ENCODE results near the gene ABCA10.
"Not testable (repeated sequence)": the region's sequence is repeated elsewhere in the genome, so short reads cannot be mapped to it uniquely, and the experiment has no call there.

Gene ABCA10, protein sequence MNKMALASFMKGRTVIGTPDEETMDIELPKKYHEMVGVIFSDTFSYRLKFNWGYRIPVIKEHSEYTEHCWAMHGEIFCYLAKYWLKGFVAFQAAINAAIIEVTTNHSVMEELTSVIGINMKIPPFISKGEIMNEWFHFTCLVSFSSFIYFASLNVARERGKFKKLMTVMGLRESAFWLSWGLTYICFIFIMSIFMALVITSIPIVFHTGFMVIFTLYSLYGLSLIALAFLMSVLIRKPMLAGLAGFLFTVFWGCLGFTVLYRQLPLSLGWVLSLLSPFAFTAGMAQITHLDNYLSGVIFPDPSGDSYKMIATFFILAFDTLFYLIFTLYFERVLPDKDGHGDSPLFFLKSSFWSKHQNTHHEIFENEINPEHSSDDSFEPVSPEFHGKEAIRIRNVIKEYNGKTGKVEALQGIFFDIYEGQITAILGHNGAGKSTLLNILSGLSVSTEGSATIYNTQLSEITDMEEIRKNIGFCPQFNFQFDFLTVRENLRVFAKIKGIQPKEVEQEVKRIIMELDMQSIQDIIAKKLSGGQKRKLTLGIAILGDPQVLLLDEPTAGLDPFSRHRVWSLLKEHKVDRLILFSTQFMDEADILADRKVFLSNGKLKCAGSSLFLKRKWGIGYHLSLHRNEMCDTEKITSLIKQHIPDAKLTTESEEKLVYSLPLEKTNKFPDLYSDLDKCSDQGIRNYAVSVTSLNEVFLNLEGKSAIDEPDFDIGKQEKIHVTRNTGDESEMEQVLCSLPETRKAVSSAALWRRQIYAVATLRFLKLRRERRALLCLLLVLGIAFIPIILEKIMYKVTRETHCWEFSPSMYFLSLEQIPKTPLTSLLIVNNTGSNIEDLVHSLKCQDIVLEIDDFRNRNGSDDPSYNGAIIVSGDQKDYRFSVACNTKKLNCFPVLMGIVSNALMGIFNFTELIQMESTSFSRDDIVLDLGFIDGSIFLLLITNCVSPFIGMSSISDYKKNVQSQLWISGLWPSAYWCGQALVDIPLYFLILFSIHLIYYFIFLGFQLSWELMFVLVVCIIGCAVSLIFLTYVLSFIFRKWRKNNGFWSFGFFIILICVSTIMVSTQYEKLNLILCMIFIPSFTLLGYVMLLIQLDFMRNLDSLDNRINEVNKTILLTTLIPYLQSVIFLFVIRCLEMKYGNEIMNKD (N-terminal part only)
- total RNA-seq, result 0.27 to 2.3 (median 0.79) reads per million in 18 experiments

DNA sequence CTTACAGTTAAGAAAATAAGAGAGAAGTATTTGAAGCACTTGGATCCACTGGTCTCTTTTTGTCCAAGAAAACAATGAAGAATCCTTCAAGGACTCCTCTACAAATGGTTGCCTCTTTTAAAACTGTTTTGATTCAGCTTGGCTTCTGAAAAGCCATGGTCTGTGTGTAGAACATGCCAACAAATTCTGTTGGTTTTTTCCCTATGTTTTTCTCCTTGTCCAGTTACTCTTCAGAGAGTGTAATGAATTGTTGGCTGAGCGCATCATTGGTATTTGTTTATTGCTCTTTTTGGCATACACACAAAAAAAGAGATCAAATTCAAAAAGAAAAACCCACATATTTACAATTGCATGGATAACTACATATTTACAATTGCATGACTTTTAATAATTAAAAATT, at the start of gene ABCA10:
Gene ABCA10 (minus strand): TSS at position 249 of the 400 bp plus-strand sequence. CDS start 3,466 bp downstream, outside the sequence.
- DNase-seq, result no peak

DNA sequence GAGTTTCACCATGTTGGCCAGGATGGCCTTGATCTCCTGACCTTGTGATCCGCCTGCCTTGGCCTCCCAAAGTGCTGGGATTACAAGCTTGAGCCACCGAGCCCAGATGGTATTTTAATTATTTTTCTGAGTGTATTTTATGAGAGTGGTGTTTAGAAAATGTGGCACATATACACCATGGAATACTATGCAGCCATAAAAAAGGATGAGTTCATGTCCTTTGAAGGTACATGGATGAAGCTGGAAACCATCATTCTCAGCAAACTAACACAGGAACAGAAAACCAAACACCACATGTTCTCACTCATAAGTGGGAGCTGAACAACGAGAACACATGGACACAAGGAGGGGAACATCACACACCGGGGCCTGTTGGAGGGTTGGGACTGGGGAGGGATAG, 47.7 kb upstream of the ABCA10 start:
- DNase-seq, result not testable (repeated sequence)

DNA sequence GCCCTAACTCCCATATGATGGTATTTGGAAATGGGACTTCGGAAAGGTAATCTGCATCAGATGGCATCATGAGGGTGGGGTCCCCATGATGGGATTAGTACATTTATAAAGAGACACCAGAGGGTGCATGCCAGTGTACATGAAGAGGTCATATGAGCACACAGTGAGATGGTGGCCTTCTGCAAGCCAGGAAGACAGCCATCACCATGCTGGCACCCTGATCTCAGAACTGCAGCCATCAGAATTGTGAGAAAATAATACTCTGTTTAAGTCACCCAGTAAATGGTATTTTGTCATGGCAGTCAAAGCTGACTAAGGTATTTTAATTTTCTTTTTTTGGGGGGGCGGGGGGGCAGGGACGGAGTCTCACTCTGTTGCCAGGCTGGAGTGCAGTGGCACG, 47.1 kb upstream of the ABCA10 start:
- no peak for DNase-seq

DNA sequence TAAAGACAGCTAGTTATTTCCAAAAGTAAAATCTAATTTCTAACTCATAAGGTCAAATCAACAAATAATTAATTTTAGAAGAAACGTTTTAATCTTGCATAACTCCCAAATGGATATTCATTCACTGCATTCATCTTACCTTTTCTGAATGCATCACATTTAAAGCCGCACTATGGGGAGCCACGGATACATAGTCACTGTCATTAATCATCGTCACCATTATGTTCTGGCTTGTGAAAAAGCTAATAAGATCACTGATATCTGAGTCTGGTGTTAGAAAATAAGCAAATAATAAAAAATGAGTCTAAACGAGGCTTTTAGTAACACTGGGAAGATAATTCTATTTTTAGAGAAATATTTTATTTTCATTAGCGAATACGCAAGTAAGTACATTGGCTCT, 42.4 kb upstream of the ABCA10 start:
- no peak for DNase-seq

DNA sequence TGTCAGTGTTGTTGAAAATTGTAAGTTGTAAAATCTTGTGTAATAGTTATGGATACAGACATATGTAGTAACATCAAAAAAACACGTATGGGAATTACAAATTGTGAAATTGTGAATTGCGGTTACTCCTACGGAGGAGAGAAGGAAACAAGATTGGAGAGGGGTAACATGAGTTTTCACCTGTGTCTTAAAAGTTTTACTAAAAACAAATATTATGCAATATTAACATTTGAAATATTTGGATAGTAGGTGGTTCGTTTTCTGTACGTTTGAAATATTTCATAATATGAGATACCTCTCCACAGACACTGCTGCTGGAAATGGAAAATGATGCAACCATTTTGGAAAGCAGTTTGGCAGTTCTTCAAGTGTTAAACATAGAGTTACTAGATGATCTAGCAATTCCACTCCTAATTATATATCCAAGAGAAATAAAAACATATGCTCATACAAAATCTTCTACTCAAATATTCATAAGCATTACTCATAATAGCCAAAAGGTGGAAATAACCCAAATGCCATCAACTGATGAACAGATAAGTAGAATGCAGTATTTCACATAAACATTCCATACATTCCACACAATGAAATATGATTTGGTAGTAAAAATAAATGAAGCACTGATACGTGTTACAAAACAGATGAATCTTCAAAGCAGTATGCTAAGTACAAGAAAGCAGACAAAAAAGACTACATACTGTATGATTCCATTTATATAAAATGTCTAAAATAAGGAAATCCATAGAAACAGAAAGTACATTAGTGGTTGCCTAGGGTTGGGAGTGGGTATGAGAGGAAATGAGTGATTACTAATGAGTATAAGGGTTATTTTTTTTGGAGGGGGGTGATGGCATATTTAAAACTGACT, 40.7 kb upstream of the ABCA10 start:
- peak in 1 of 2 donors; percentile 5 for DNase-seq

DNA sequence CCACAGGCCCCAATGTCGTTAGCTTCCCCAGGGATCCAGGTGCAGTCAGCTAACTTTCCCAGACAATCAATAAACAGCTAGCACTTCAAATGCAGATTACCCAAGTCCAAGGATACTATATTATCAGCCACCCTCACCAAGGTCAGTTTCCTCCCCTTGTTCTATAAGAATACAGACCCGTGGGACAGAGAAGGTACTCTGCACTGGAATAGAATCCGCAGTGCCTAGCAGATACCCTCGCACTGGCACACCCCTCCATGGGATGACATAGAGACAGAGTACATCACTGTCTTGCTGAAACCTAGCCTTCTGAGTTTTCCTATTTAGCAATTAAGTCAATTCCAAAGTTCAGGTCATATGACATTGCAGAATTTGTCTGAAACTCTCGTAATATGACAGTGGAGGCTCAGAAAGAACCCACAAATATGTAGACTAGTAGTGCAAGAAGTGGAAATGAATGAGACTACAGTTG, 40.0 kb upstream of the ABCA10 start:
- no peak for DNase-seq

DNA sequence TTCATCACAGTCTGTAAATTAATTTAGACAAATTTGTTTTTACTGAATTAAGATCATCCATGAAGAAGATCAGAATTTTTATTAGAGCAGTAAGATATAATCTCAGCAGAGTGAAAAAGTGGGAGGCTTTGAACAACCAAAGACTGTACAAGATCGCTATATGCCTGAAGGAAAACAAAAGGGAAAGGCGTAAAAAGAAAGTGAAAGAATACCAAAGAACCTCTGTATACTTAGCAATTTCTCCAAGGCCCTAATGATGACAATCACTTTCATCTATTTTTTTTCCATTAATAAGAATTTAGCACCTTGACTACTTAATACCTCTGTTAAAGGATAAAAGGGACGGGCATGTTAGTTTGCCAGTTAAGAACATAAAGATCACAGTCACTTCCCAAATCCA, 38.6 kb upstream of the ABCA10 start:
- DNase-seq, result no peak

DNA sequence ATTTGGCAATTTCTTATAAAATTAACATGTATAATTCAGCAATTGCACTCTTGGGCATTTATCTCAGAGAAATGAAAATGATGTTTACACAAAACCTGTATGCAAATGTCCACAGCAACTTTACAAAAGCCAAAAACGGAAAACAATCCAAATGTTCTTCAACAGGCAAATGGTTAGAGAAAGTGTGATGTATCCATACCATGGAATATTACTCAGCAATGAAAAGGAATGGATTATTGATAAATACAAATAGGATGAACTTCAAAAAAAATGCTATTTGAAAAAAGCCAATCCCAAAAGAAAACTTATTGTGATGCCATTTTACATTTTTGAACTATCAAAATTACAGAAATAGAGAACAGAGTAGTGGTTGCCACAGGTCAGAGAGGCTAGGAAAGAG, 37.2 kb upstream of the ABCA10 start:
- no peak for DNase-seq

DNA sequence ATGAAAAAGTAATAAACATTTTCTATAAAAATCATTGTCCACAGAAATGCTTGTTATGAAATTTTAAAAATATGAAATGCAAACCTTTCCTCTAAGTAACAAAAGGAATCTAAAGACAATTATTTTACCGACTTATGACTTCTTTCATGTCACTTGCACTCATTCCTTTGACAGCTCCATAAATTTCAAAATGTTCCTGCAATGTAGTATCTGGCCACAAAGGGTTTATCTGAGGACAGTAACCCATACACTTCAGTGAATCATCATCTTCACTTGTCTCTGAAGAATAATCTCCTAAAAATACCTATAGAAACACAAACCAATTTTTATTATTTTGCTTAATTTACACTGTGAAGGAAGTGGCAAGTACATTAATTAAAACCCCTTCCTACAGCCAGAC, 25.6 kb upstream of the ABCA10 start:
- DNase-seq, result no peak

DNA sequence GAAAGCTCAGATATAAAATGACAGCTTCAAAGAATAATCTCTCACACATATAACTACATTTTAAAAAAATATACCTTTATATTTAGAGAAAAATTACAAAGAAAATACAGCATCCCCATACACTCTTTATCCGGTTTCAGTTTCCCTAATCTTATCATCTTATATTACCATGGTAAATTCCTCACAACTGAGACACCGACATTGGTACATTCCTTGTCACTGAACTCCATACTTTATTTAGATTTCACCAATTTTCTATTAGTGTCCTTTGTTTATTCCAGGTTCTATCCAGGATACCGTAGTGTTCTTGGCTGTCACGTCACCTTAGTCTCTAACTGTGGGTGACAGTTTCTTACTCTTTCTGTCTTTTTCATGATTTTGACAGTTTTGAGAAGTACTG, 22.0 kb upstream of the ABCA10 start:
- DNase-seq, result no peak

DNA sequence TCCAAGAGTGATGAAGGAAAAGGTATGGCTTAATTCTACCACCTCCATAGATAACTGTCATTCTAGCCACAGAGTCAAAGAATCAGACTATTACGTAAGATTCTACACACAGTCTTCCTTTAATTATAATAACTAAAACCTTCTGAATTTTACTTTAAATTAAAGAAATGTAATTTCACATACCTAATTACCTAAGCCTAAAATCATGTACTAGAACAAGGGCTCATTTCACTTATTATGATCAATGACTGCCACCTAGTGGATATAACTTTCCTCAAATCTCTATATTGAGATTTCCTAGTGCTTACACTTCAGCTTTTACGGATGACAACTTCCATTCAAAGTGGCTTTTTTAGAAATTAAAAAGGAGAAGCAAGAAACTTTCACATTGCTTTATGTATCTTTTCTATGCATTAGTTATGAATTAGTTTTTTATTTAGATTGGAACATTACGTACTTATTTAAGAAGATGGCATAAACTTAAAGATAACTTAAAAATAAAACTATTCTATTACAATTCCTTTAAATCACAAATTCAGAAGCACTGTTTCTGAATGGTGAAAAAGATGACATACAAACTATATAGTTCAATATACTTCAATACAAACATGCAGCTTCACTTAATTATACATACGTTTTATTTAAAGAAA, 18.2 kb upstream of the ABCA10 start:
- peak; percentile 28 to 80 for DNase-seq

DNA sequence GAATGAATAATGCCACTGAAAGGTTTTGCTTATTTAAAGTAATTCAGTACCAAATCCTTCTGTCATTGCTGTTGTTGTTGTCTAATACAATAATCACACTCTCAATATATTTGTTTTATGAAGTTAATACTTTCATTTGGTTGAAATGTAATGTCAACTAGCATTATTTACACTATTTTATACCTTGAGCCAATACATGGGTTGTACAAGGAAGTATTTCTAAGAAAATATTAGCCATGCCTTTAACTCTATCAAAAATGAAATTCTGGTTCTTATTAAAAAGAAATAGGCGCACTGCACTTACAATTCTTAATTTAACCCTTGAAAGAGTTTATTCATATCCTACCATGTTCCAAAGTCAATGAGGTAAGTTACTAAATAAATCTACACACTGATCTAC, 17.6 kb upstream of the ABCA10 start:
- DNase-seq, result no peak

DNA sequence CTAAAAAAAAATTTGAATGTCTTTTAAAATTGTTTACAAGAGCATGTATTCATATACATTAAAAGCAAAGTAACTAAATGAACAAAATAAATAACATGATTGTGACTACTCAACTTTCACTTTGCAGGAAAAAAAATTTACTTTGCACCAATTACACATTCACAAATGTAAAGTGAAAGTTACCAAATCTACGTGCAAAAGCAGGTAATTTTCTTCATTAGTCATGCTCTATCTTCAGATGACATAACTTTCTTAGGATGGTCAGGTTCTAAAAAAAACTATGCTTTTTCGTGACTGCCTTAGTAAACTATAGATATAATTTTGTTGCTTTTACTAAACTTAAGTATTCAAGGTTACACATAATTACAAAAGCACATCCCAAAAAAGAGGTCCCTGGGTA, 17.0 kb upstream of the ABCA10 start:
- DNase-seq, result no peak

DNA sequence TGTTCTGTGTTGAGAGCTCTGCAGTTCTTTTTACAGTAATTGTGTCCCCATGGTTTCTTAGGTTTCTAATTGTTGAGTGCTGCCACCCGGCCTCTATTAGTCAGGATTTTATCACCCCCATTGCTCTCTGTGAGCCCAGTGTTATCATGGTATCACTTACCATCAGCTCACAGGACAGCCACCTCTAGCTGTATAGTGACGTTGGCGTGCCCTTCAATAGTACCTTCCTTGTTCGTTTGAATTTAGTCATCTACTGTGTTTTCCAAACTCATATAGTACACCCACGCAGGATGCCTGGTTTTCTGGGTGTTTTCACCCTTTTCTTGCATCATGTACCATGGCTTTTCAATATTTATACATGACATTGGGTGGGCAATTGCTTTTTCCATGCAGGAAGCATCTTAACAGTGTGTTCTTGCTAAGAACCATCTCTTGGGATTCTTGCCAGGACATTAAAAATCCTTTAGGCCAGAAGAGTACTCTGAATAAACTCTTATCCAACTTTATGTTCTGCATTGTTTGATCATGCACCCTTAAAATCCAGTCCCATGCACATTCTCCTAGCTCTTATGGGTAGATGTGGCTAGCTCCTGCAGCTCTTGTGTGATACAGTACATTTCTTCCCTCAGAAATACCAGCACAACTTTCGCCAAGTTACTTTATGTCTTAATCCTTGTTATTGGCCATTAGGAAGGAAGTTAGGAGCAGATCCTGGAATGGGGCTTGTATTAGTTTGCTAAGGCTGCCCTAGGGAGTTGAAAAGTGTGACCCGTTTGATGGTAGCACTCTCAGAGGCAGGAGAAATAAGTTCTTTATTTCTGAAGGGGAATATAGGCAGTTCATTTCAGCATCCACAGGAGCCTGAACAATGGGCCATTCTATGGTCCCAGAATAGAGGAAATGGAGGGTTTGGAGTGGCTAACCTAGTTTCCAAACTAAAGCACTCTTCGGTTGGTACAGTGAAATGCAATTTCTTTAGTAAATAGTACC, 11.3 kb upstream of the ABCA10 start:
- no peak for DNase-seq

DNA sequence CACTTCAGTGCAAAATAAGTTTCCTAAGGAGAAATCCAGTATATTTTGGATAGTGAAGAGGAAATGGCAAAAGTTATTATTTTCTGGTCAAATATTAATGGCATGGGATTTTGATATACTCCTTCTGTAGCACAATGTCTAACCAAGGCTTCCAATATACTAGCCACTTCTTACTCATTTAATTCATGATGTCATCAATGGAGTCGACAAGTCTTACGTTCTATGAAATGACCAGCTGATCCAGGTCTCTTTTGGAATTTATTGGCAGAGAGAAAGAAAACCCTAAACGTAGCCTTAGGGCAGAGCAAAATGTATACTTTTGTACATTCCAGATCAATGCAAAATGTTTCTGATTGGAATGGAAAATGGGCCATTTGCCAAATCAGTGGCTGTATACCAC, 8.3 kb upstream of the ABCA10 start:
- DNase-seq, result no peak

DNA sequence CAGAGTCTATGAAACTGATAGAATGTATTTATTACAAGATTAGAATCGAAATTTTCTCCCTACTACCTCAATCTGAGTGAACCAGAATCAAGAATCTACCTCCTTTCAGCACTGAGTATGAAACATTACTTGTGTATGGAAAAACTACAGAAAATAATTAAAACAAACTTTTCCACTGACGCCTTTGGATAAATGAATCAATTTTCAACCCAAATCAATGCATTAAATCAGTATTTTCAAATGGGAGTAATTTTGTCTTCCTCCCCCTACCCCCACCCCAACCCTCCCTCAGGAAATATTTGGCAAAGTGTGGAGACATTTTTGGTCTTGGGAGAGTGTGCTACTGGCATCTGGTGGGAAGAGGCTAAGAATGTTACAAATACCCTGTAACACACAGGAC, 7.8 kb upstream of the ABCA10 start:
- DNase-seq, result no peak

DNA sequence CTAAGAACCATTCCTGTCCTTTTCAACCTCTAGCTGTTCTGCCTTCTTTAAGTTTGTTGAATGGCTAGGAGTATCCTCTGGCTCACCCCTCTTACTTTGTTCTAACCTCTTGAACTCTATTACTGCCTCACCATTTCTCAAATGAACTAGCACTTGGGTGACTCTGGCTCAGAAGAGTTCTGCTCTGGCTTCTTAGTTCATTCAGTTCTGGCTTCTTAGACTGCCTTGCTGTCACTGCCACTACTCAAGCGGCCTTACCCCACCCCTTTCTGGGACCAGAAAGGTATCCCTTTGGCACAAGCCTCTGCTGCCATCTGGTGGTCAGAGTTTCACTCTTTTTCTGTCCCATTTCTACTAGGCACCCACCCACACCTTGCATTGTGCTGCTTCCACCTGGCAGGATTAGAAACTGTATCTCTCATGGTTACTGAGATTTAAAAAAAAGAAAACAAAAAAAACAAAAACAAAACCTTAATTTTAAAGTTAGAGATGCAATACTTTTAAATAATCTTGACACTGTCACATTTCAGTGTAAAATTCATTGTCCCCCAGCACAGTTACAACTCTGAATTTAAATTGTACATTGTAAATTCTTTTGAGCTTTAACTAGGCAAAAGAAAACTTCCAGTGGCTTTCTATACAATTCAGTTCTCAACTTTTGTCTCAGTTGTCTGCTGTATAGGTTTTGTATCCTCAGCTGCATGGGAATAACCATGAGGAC, 6.9 kb upstream of the ABCA10 start:
- DNase-seq, result peak; percentile 92 to 93

DNA sequence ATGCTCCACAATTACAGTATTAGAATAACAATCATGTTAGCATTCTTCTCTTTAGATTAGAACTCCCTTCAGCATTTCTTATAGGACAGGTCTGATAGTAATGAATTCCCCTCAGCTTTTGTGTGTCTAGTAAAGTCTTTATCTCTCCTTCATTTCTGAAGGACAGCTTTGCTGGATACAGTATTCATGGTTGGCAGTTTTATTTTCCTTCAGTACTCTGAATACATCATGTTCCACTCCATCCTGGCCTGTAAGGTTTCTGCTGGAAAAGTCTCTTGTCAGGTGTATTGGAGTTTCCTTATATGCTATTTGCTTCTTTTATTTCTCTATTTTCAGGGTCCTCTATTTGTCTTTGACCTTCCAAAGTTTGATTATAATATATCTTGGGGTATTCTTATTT, 4.0 kb upstream of the ABCA10 start:
- no peak for DNase-seq

DNA sequence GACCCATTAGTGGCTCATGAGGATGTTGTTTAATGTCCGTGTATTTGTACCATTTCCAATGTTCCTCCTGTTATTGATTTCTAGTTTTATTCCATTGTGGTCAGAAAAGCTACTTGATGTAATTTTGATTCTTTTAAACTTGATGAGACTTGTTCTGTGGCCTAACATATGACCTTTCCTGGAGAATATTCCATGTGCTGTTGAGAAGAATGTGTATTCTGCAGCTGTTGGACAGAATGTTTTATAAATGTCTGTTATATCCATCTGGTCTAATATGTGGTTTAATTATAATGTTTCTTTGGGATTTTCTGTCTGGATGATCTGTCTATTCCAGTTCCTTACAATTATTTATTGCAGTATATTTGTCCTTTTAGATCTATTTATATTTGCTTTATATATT, 2.9 kb upstream of the ABCA10 start:
- no peak for DNase-seq

DNA sequence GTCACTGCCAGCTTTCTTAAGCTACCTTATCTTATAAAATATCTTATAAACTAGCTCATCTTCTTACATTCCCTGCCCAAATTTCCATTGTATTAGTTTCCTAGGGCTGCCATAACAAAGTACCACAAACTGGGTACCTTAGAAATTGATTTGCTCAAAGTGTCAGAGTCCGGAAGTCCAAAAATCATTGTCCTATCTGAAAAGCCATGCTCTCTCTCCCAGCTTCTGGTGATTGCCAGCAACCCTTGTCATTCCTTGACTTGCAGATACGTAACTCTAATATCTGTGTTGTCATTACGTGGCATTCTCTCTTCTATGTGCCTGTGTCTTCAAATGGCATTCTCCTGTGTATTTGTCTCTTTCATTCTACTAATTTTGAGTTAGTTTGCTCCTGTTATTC, 2.3 kb upstream of the ABCA10 start:
- no peak for DNase-seq

Measured in inflammatory macrophage (primary cell).